Ishikawa (cell line): ENCODE results near the gene AZI2.

ENCODE experiments used
- CEBPB ChIP-seq: IDR thresholded peaks from 2 replicates; pipeline ENCODE4 v1.6.1; 2012
- CREB1 ChIP-seq: IDR thresholded peaks from 2 replicates; pipeline ENCODE4 v1.6.1; 2012; ENCODE audit warnings: low read depth
- EGR1 ChIP-seq: IDR thresholded peaks from 2 replicates; pipeline ENCODE4 v1.6.1; 2012
- EP300 ChIP-seq: IDR thresholded peaks from 2 replicates; pipeline ENCODE4 v1.6.1; 2012; ENCODE audit warnings: borderline replicate concordance
- FOXM1 ChIP-seq: IDR thresholded peaks from 2 replicates; pipeline ENCODE4 v1.6.1; 2012; ENCODE audit warnings: low read depth, borderline replicate concordance
- NFIC ChIP-seq: IDR thresholded peaks from 2 replicates; pipeline ENCODE4 v1.6.1; 2012
- RAD21 ChIP-seq: IDR thresholded peaks from 2 replicates; pipeline ENCODE4 v1.6.1; 2012; ENCODE audit warnings: low read depth
- TAF1 ChIP-seq: IDR thresholded peaks from 2 replicates; pipeline ENCODE4 v1.6.1; 2012; ENCODE audit warnings: low read depth, mild to moderate bottlenecking
- TCF12 ChIP-seq: IDR thresholded peaks from 2 replicates; pipeline ENCODE4 v1.6.1; 2012; ENCODE audit warnings: low read depth
- TEAD4 ChIP-seq: IDR thresholded peaks from 2 replicates; pipeline ENCODE4 v1.6.1; 2012
- YY1 ChIP-seq: IDR thresholded peaks from 2 replicates; pipeline ENCODE4 v1.6.1; 2012; ENCODE audit warnings: low read depth
- ZBTB7A ChIP-seq: IDR thresholded peaks from 2 replicates; pipeline ENCODE4 v1.6.1; 2012; ENCODE audit warnings: low read depth
- TF ChIP-seq, protein P1 (sequence below): IDR thresholded peaks from 2 replicates; pipeline ENCODE4 v1.6.1; 2012; ENCODE audit warnings: low read depth, mild to moderate bottlenecking
- TF ChIP-seq, protein P2 (sequence below): IDR thresholded peaks from 2 replicates; pipeline ENCODE4 v1.6.1; 2012
- TF ChIP-seq, protein P3 (sequence below): IDR thresholded peaks from 2 replicates; pipeline ENCODE4 v1.6.1; 2012

Gene AZI2

DNA sequence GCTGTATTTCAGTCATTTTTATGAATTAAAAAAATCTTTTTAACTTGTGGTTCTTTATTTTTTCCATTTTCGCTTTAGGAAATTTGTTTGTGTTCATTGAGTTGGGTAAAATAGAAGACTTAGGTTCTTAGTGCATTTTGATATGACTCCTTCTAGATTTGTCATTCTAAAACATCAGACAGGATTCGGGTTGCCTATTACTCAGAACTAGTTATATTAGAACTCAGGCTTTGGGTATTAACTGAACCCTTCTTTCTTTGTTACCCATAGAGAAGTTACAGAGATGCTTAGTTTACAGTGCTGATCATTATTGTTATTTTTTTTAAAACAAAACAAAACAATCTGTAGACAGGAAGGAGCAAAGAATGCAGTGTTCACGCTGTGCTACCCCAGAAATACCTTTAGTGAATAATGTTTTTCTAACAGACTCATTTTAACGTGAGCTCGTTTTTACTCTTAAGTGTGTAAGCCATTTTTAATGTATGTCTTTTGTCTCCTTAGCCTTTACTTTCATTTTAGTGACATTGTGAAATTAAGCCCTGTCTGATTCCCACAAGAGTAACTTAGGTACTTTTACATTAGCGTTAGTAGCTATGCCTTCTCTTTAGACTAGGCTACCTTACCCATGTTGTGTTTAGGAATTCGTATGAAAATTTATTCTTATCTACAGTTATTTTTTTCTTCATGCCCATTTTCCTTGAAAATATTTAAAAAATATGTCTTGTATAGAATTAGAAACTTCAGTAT, 53.8 kb downstream of the AZI2 start:
- TF ChIP-seq TEAD4, result no peak
- TF ChIP-seq RAD21, result no peak
- no peak for TF ChIP-seq TCF12
- TF ChIP-seq, protein P1, sequence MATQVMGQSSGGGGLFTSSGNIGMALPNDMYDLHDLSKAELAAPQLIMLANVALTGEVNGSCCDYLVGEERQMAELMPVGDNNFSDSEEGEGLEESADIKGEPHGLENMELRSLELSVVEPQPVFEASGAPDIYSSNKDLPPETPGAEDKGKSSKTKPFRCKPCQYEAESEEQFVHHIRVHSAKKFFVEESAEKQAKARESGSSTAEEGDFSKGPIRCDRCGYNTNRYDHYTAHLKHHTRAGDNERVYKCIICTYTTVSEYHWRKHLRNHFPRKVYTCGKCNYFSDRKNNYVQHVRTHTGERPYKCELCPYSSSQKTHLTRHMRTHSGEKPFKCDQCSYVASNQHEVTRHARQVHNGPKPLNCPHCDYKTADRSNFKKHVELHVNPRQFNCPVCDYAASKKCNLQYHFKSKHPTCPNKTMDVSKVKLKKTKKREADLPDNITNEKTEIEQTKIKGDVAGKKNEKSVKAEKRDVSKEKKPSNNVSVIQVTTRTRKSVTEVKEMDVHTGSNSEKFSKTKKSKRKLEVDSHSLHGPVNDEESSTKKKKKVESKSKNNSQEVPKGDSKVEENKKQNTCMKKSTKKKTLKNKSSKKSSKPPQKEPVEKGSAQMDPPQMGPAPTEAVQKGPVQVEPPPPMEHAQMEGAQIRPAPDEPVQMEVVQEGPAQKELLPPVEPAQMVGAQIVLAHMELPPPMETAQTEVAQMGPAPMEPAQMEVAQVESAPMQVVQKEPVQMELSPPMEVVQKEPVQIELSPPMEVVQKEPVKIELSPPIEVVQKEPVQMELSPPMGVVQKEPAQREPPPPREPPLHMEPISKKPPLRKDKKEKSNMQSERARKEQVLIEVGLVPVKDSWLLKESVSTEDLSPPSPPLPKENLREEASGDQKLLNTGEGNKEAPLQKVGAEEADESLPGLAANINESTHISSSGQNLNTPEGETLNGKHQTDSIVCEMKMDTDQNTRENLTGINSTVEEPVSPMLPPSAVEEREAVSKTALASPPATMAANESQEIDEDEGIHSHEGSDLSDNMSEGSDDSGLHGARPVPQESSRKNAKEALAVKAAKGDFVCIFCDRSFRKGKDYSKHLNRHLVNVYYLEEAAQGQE, result no peak
- TF ChIP-seq, protein P2, sequence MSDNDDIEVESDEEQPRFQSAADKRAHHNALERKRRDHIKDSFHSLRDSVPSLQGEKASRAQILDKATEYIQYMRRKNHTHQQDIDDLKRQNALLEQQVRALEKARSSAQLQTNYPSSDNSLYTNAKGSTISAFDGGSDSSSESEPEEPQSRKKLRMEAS, result no peak
- no peak for TF ChIP-seq EP300
- no peak for TF ChIP-seq FOXM1
- TF ChIP-seq EGR1, result no peak
- TF ChIP-seq CEBPB, result no peak
- TF ChIP-seq, protein P3, sequence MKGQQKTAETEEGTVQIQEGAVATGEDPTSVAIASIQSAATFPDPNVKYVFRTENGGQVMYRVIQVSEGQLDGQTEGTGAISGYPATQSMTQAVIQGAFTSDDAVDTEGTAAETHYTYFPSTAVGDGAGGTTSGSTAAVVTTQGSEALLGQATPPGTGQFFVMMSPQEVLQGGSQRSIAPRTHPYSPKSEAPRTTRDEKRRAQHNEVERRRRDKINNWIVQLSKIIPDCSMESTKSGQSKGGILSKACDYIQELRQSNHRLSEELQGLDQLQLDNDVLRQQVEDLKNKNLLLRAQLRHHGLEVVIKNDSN, result no peak
- TF ChIP-seq TAF1, result no peak

DNA sequence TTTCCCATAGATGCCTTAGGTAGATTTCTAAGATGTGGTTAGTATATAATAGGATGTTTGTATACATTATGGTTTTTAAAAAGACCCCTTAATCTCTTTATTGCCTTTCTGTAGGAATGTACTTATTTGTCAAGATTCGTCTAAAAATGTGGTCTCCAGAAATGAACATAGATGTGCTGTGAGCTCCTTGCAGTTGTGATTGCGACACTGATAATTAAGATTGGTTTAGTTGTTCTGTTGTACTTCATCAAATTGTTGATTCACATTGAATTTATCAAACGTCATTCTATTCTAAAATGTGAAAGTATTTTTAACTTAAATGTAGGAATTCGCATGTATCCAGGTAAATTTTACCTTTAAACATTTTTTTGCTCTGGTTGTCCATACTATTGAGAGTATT, 56.0 kb downstream of the AZI2 start:
- no peak for TF ChIP-seq YY1
- TF ChIP-seq EP300, result no peak
- no peak for TF ChIP-seq CEBPB
- TF ChIP-seq, protein P1, result no peak
- no peak for TF ChIP-seq NFIC
- TF ChIP-seq ZBTB7A, result no peak

GRCh38 chr3:28291577-28291976, 57.0 kb downstream of the AZI2 start:
- TF ChIP-seq EGR1 (no peak), TEAD4 (no peak), FOXM1 (no peak), NFIC (no peak), CREB1 (no peak), RAD21 (no peak), ZBTB7A (no peak), TCF12 (no peak), YY1 (no peak), TAF1 (no peak), CEBPB (no peak), EP300 (no peak)
- TF ChIP-seq, protein P3, result no peak
- TF ChIP-seq, protein P2, result no peak
- TF ChIP-seq, protein P1, result no peak

DNA sequence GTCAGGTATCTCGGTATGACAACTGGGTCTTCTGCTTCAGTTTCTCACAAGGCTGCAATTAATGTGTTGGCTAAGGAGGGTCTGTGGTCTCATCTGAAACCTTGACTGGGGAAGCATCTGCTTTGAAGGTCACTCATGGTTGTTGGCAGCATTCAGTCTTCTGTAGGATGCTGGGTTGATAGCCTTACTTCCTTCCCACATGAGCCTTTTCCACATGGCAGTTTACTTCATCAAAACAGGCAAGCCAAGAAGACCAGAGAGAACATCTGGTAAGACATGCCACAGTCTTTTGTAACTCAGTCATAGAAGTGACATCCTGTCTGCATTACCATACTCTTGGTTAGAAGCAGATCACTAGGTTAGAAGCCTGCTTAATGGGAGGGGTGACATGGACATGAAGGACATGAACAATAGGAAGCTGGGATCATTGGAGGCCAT, 57.7 kb downstream of the AZI2 start:
- TF ChIP-seq TAF1 (no peak), RAD21 (no peak), TCF12 (no peak), YY1 (no peak), ZBTB7A (no peak), FOXM1 (no peak)
- TF ChIP-seq, protein P1, result no peak
- TF ChIP-seq, protein P2, result no peak
